NCI-H510A (cell line): ENCODE data around the gene PDK1.
"Not testable (repeated sequence)": the region's sequence is repeated elsewhere in the genome, so short reads cannot be mapped to it uniquely, and the experiment has no call there.

Experiments used
- DNase-seq: peaks from one replicate; lab custom pipeline; 2025; lab: John Stamatoyannopoulos, UW

The PDK1 gene

DNA sequence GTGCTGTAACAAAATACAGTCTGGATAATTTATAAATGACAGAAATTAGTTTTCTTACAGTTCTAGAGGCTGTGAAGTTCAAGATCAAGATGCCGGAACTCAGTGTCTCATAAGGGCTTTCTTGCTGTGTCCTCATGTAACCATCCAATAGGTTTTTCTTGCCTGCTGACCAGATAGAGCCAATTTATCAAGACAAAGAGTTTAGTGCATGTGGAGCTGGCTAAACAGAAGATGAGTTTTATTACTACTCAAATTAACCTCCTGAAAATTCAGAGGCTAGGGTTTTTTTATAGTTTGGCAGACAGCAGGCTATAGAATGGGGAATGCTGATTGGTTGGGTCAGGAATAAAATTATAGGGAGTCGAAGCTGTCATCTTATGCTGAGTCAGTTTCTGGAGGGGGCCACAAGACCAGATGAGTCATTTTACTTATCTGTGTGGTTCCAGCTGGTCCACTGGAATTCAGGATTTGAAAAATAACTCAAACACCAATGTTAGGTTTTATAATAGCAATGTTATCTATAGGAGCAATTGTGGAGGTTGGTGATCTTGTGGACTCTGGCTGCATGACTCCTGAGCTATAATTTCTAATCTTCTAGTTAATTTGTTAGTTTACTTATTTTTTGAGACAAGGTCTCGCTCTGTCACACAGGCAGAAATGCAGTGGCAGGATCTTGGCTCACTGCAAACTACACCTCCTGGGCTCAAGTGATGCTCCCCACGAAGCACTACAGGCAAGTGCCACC lies 3.2 kb upstream of the PDK1 start:
- no peak for DNase-seq

DNA sequence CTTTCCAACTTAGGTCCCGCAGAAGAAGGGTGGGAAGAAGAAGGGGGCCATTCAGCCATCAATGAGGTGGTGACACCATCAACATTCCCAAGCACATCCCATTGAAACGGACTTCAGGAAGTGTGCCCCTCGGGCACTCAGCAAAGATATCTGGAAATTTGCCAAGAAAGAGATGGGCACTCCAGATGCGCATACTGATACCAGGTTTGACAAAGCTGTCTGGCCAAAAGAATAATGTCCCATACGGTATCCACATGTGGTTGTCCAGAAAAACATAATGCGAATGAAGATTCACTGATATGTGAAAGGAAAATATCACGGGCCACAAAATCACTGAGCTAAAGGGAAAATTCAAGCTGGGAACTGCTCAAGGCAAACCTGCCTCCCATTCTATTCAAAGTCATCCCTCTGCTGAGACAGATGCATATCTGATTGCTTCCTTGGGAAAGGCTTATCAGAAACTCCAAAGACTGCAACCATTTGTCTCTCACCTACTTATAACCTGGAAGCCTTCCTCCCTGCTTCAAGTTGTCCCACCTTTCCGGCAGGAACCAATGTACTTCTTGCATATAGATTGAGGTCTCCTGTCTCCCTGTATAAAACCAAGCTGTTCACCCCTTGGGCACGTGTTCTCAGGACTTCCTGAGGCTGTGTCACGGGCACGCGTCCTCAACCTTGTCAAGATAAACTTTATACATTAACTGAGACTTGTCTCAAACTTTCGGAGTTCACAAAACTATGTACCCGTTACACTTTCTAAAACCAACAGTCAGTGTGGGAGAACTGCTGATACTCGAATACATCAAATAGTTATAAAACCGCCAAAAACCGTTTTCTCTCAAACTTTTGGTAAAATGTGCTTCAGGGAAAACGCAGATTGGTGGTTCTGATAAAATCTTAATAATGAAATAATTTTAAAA lies 1.3 kb upstream of the PDK1 start:
- DNase-seq: no peak

DNA sequence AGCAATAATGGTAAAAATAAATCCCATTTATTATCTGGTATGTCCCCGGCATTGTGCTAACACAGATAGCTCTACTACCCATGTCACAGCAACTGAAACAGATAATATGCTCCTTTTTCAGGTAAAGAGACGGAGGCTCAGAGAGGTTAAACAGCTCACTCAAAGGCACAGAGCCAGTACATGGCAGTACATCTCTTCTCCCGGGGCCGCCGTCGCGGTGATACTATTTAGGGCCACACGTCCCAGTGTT lies 693 bp upstream of the PDK1 start:
- no peak for DNase-seq

DNA sequence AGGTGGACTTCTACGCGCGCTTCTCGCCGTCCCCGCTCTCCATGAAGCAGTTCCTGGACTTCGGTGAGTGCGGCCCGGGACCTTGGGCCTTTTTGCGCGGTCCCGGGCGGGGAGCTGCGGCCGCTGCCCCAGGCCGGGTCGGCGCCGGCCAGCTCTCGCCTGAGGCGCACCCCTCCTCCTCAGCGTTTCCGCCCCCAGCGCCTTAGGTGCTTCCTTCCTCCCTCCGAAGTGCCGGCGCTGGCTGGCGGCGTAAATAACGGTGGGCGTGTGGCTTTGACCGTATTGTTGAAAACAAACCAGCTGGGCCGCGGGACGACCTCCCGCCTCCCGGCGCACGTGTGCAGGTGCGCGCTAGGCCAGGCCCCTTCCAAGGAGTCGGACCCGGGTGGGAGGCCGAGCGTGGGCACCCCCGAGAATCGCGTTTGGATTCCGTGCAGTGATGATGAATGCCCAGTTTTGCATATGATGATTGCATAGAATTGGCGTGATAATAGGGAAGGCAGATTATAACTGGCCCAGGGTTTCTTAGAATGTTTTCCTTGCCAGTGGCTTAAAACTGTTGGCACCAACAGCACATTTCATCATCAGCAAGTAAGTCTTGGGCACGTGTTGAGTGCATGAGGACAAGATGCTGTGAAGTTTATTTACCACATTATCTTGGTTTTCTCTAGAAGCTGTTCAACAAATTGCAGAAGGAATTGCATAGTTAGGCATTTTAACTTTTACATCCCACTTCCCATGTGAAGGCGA lies 569 bp downstream of the PDK1 start:
- peak; percentile 57 for DNase-seq

DNA sequence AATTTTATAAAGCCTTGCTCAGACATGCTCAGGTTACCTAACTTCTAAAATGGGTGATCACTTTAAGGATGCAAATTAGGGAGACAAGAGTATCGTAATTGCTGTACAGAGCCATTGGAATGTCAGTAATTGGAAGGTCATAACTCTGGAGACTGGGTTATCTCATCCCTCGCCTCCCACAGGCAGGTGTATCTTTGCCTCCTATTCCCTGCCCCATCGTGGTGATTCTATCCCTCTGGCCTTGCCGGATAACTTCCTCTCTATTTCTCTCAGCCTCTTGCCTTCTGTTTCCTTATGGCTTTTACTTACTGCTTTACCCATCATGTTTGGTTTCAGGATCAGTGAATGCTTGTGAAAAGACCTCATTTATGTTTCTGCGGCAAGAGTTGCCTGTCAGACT lies 2.5 kb downstream of the PDK1 start:
- DNase-seq: no peak

DNA sequence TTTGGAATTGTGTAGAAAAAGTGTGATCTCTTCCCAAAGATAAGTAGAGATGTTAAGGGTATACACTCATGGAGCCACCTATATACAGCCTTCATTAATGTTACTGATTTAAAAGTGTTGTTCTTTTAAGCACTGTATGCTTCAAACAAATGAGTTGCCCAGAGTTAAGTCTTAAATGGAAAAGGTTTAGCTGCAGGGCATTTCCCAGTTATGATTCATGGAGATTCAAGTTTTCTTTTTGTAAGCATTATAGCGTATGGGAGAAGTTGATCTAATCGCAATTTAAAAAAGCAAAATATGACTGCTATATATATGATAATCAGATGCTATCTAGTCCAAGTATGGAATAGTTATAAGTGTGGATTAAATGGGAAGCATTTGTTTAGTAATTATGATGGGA lies 4.8 kb downstream of the PDK1 start:
- no peak for DNase-seq

DNA sequence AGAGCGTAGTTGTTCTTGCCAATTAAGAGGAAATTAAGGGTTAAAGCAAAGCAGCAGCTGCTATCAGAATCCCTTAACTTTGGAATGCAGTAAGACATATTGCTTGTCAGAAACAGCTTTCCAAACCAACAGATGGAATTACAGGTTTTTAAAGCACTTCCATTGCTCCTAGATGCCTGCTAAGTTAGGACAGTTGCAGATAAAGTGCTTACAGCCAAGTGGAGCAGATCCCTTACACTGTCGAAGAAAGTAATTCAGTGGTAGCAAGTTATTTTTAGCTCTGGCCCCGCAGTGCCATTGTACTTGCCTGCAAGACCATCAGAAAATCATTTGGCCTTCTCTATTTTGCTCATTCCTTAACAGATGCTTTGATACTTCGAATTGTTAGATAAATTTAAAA lies 5.4 kb downstream of the PDK1 start:
- no peak for DNase-seq

DNA sequence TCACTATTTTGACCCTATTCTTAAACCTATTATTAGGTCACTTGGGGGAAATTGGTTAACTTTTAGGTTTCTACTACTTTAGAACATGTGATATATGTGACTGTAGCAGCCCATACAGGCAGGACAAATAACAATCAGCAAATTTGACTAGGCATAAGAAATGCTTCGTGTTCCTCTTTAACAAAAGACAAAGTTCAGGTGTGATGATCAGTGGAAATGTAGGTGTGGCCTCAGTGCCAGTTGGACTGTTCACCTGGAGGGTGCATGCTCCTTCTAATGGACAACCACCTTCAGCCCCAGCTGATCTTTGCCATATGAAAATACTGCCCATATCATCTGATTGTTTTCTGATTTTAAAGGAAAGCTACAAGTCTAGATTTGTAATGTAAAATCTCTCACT lies 6.4 kb downstream of the PDK1 start:
- no peak for DNase-seq

DNA sequence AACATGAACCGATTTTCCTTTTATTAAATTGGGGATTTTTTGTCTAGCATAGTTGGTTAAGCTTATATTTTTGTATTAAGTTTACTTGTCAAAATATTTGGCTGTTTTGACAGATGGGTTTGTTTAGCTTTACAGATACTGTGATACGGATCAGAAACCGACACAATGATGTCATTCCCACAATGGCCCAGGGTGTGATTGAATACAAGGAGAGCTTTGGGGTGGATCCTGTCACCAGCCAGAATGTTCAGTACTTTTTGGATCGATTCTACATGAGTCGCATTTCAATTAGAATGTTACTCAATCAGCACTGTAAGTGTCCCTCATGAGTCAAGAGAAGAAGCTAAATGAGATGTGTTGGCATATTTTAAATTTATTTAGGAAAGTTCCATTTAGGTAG lies 8.5 kb downstream of the PDK1 start:
- DNase-seq: no peak

DNA sequence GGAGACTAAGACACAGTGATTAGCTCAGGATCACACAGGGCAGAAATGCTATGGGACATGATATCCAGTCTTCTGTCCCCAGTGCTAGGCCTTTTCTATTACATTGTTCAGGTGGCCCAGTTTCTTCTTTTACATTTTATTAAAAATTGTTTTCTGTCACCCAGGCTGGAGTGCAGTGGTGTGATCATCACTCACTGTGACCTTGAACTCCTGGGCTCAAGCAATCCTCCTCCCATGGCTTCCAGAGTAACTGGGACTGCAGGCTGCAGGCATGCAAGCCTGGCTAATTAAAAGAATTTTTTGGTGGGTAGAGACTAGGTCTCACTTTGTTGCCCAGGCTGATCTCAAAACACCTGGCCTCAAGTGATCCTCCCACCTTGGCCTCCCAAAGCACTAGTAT lies 15.4 kb downstream of the PDK1 start:
- DNase-seq: no peak

DNA sequence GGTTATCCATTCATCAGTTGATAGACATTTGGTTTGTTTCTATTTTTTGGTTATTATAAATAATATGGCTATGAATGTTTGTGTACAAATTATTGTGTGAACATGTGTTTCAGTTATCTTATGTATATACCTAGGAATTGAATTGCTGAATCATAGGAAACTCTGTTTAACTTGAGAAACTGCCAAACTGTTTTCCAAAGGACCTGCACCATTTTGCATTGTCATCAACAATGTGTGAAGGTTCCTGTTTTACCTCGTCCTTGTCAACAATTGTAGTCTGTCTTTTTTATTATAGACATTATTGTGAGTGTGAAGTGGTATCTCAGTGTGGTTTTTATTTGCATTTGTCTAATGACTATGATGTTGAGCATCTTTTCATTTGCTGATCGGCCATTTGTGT lies 17.1 kb downstream of the PDK1 start:
- DNase-seq: no peak

DNA sequence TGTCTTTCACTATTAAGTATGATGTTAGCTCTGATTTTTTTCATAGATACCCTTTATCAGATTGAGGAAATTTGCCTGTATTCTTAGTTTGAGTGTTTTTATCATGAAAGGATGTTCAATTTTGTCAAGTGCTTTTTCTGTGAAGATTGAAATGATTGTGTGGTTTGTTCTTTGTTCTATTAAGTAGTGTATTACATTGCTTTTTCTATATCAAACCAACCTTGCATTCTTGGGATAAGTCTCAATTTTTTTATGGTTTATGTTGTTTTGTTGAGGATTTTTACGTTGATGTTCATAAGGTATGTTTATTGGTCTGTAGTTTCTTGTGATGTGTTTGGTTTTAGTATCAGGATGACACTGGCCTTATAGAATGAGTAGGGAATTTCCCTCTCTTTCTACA lies 19.1 kb downstream of the PDK1 start:
- no peak for DNase-seq

DNA sequence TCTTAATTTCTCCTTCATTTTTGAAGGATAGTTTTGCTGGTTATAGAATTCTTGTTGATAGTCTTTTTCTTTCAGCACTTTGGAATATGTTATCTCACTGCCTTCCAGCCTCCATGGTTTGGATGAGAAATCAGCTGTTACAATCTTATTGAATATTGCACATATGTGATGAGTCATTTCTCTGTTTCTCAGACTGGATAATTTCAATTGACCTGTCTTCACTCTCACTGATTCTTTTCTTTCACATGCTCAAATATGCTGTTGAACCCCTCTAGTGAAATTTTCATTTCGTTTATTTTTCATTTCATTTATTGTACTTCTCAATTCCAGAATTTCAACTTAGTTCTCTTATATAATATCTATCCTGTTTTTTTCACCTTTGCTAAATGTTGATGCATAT lies 22.2 kb downstream of the PDK1 start:
- DNase-seq: no peak

DNA sequence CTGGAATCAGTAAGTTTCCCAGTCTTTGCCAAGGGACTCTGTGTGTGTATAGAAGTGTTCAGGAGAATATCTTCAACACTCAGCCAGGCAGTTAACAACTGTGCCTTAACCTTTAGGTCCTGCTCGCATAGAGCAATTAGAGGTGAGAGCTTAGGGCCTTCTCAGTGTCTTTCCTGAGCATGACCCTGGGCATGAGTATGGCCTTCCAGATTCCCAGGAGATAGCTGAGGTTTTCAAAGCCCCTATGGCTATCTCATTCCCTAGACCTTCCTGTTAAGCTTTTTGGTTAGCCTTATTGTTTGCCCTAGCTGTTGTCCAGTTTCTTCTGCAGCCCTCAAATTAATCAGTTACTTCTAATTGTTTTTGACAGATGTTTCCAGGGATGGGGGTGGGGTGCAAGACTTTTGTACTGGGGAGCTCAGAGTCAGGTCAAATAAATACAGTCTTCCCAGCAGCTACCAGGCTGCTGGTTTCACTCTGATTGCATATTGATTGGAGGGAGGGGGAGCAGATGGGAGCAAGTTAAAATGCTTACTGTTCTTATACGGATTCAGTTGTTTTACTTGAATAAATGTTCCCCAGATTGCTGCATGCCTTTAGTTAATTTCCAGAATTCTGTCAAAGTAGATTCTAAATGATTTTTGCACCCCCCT lies 23.1 kb downstream of the PDK1 start:
- no peak for DNase-seq

DNA sequence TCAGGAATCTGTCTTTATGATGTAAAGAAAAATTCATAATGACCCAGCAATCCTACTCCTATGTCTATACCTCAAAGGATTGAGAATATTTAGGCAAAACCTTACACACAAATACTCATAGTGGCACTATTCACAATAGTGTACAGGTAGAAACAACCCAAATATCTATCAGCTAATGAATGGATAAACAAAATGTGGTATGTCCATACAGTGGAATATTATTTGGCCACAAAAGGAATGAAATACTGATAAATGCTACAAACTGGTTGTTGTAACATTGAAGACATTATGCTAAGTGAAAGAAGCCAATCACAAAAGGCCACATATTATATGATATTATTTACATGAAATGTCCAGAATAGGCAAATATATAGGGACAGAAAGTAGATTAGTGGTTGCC lies 24.7 kb downstream of the PDK1 start:
- DNase-seq: no peak

DNA sequence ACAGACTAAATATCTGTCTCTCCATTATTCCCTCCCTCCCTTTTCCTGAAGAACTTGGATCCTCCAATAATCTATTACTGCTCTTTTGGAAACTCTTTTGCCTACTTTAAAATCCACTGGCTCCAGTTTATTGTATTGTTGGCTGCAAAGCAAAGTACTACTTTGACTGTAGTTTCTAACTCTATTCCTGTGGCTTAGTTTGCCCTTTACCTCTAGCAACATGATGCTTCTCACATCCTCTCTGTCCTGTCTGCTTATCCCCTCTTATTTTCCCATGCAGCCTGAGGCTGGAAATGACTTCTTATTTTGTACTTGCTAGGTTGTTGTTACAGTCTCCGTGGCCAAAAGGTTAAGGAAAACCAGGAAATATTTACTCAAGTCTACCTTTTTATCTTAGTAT lies 26.8 kb downstream of the PDK1 start:
- DNase-seq: no peak

DNA sequence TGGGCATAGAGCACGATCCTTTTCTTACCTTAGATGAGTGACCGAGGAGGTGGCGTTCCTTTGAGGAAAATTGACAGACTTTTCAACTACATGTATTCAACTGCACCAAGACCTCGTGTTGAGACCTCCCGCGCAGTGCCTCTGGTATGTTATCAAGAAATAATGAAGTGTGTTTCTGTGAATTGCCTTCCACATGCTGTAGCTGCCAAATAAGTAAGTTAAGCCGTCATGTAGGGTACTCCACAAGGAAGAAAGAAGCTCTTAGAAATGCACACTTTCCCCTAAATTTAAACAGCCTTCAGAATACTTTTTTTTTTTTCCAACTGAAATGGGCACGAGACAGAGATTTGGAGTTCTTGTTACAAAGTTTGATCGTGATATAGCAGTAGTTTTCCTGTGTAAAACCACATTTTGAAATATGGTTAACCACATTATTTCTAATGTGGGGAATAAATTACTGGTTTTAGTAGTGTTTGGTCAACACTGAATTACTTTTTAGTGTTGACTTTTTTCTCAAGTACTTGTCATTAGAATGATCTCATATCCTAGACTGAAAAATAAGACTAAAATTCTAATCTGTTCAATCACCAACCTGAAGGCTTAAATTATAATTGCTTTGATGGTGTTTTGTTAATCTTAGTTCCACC lies 30.5 kb downstream of the PDK1 start:
- DNase-seq: no peak

DNA sequence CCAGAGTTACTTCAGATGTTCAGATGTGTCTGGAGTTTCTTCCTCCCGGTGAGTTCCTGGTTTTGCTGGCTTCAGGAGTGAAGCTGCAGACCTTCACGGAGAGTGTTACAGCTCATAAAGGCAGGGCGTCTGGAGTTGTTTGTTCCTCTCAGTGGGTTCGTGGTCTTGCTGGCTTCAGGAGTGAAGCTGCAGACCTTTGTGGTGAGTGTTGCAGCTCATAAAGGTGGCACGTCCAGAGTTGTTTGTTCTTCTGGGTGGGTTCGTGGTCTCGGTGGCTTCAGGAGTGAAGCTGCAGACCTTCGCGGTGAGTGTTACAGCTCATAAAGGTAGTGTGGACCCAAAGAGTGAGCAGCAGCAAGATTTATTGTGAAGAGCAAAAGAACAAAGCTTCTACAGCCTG lies 31.3 kb downstream of the PDK1 start:
- not testable (repeated sequence) for DNase-seq

DNA sequence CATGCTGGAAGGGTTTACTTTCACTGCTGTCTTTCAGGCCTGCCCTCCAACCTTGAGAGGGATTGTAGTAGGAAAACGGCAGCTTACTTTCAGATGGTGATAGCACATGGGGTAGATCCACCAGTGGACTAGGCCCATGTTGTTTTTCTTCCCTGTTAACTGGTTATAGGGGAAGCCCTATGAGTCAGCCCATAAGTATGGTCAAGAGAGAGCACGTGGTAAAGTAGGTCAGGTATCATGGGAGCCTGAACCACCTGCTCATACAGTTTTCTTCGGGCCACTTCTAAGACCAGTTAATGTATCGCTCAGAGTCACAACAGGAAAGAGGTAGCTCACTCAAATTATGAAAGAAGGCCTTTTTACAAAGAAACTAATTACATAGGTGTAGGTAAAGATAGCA lies 33.0 kb downstream of the PDK1 start:
- no peak for DNase-seq

DNA sequence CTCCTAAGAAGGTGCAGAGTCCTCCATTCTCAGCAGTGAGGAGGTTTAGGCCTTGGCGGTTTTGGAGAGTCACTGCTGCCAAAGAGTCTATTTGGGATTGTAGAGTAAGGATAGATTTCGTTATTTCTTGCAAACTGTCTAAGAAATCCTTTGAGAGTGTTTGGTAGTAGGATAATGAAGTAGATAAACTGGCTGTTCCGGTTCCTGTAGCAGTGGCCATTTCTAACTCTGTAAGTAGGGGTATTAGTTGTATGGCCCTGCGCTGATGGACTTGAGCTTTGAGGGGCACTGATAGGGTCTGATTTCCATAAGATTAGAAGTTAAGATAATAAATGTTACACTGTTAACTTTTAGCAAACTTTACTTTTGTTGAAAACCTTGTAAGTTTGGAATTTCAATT lies 35.5 kb downstream of the PDK1 start:
- not testable (repeated sequence) for DNase-seq

DNA sequence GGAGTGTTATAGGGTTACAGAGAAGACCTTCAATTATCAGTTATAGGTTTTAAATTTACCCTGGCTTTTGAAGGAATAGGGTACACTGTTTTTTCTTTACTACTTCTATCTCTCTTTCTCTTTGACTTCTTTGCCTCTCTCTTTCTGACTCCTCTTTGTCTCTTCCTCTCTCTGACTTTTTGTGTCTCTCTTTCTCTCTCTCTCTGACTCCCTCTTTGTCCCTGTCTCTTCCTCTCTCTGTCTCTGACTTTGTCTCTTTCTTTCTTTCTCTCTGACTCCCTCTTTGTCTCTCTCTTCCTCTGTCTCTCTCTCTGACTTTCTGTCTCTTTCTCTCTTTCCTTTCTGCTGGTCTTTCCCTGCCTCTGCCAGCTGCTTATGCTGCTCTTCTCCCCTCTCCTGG lies 36.3 kb downstream of the PDK1 start:
- not testable (repeated sequence) for DNase-seq

DNA sequence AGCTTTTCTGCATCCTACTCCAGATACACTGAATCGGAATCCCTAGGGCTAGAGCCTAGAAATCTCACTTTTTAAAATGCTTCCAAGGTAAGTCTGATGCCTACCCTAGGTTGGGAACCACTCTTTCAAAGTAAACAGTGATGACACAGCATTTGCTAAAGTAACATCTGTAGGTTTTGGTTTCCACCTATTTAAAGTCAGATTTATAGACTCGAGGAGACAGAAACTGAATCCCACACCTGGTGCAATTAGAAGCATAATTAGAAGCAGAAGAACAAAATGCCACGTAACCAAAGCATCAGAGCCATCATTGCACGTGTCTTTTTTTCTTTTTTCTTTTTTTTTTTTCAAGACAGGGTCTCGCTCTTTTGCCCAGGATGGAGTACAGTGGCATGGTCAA lies 40.9 kb downstream of the PDK1 start:
- no peak for DNase-seq
